Effector CD4-positive, alpha-beta T cell (primary cell): ENCODE data around the gene NLRP13. TPM values are rescaled to one million over a fixed set of nuclear protein-coding genes. Genes with fewer than 3 reads are reported as not detected.
"Not testable (repeated sequence)": the region's sequence is repeated elsewhere in the genome, so short reads cannot be mapped to it uniquely, and the experiment has no call there.

Source experiments
- DNase-seq: peaks from one replicate; pipeline ENCODE4 v3.0.0-alpha.2; 2020
- total RNA-seq: gene quantifications from one replicate; lab custom pipeline; 2026; lab: John Stamatoyannopoulos, UW

The NLRP13 gene
- total RNA-seq = not detected

- no peak for DNase-seq
Measured at GRCh38 chr19:55931936-55932386, at the start of gene NLRP13. Gene NLRP13, minus strand, starts transcription at chr19:55932336. Its CDS starts 25 bp downstream, at chr19:55932311.

- DNase-seq = no peak
Measured at GRCh38 chr19:55980415-55980814, 48.3 kb upstream of the NLRP13 start.

GRCh38 chr19:55973982-55974381 is 41.8 kb upstream of the NLRP13 start:
- DNase-seq = no peak

- no peak for DNase-seq
Measured at GRCh38 chr19:55962186-55962585, 30.1 kb upstream of the NLRP13 start.

GRCh38 chr19:55959996-55960675 is 28.0 kb upstream of the NLRP13 start:
- no peak for DNase-seq

- DNase-seq = no peak
Measured at GRCh38 chr19:55958356-55958755, 26.2 kb upstream of the NLRP13 start.

- no peak for DNase-seq
Measured at GRCh38 chr19:55956431-55956830, 24.3 kb upstream of the NLRP13 start.

GRCh38 chr19:55950566-55950965 is 18.4 kb upstream of the NLRP13 start:
- not testable (repeated sequence) for DNase-seq

- no peak for DNase-seq
Measured at GRCh38 chr19:55947532-55947931, 15.4 kb upstream of the NLRP13 start, which contains the start of gene NLRP8. Gene NLRP8, plus strand, starts transcription at chr19:55947832.

- DNase-seq = no peak
Measured at GRCh38 chr19:55940306-55940705, 8.2 kb upstream of the NLRP13 start.

GRCh38 chr19:55939206-55939605 is 7.1 kb upstream of the NLRP13 start:
- no peak for DNase-seq

- no peak for DNase-seq
Measured at GRCh38 chr19:55935206-55935605, 3.1 kb upstream of the NLRP13 start.

GRCh38 chr19:55930996-55931515 is 1.1 kb downstream of the NLRP13 start:
- DNase-seq = no peak

- not testable (repeated sequence) for DNase-seq
Measured at GRCh38 chr19:55929258-55929657, 2.9 kb downstream of the NLRP13 start.

GRCh38 chr19:55927991-55928390 is 4.1 kb downstream of the NLRP13 start:
- DNase-seq = no peak

GRCh38 chr19:55923556-55923955 is 8.6 kb downstream of the NLRP13 start:
- no peak for DNase-seq

GRCh38 chr19:55913643-55914268 is 18.4 kb downstream of the NLRP13 start:
- no peak for DNase-seq

GRCh38 chr19:55912916-55913315 is 19.2 kb downstream of the NLRP13 start:
- no peak for DNase-seq

GRCh38 chr19:55909801-55910200 is 22.3 kb downstream of the NLRP13 start:
- DNase-seq = no peak

GRCh38 chr19:55907746-55908145 is 24.4 kb downstream of the NLRP13 start:
- DNase-seq = no peak

GRCh38 chr19:55907286-55907685 is 24.9 kb downstream of the NLRP13 start:
- no peak for DNase-seq

- DNase-seq = no peak
Measured at GRCh38 chr19:55902080-55902751, 29.9 kb downstream of the NLRP13 start.

- no peak for DNase-seq
Measured at GRCh38 chr19:55901369-55902079, 30.6 kb downstream of the NLRP13 start.
